B cell (primary cell): ENCODE measurements around the gene HCST. TPM values are rescaled to one million over a fixed set of nuclear protein-coding genes. Genes with fewer than 3 reads are reported as not detected.

Experiments used
- ATAC-seq: fragments of 200-7000 bp; cut with Tn5 transposase; one replicate; pipeline ENCODE4 v1.10.0; 2021; ENCODE audit warnings: low read depth, mild to moderate bottlenecking, moderate number of reproducible peaks, moderate library complexity
- CTCF ChIA-PET: fragments of 350-600 bp; sonication (Branson Sonifier 250); formaldehyde crosslinking; loops from one replicate; lab custom pipeline; 2021; ENCODE audit warnings: antibody characterized with exemption, inconsistent platforms; lab: Charles Lee
- POLR2A ChIA-PET: fragments of 350-600 bp; sonication (Branson Sonifier 250); formaldehyde crosslinking; loops from one replicate; lab custom pipeline; 2021; ENCODE audit warnings: antibody characterized with exemption; lab: Charles Lee
- DNase-seq: peaks from one replicate; pipeline ENCODE4 v3.0.0; 2013
- H2AFZ ChIP-seq: 2 replicates; pipeline ENCODE4 v1.6.1; 2012; ENCODE audit warnings: mild to moderate bottlenecking, low read depth, low read length; ENCODE audit not compliant: insufficient read depth, poor library complexity, severe bottlenecking
- H3K27ac ChIP-seq, 2 donors: 1 replicate in 1 of 2; 2 replicates in 1 of 2; pipeline ENCODE4 v1.5.1; 2012 to 2013; ENCODE audit warnings: low read length in 2 of 2, mild to moderate bottlenecking in 2 of 2, moderate library complexity in 1 of 2
- H3K27me3 ChIP-seq, 4 experiments: fragments of 200-600 bp in 1 of 4; sonication (generic) in 1 of 4; replicated peaks in 1 of 4; 1 replicate in 2 of 4; 2 replicates in 2 of 4; pipeline versions ENCODE4 v1.6.1 to v1.7.0; 2013 to 2016; ENCODE audit warnings: low read length in 3 of 4, mild to moderate bottlenecking in 2 of 4, mixed read lengths in 1 of 4, moderate library complexity in 1 of 4; ENCODE audit not compliant: insufficient read depth in 4 of 4, control insufficient read depth in 3 of 4; ENCODE audit errors: control extremely low read depth in 1 of 4
- H3K36me3 ChIP-seq, 2 experiments: replicated peaks in 1 of 2; 1 replicate in 1 of 2; 2 replicates in 1 of 2; pipeline versions ENCODE4 v1.6.1 to v1.7.1; 2013; ENCODE audit warnings: low read length in 1 of 2; ENCODE audit not compliant: insufficient read depth in 2 of 2, control insufficient read depth in 1 of 2; ENCODE audit errors: control extremely low read depth in 1 of 2, extremely low read depth in 1 of 2
- H3K4me1 ChIP-seq, 2 donors: fragments of 200-600 bp in 1 of 2; sonication (generic) in 1 of 2; 1 replicate in 1 of 2; 2 replicates in 1 of 2; pipeline versions ENCODE4 v1.5.1 to v1.6.1; 2013 to 2017; ENCODE audit warnings: low read length in 2 of 2; ENCODE audit not compliant: control insufficient read depth in 2 of 2, insufficient read depth in 2 of 2
- H3K4me2 ChIP-seq: replicated peaks from 2 replicates; pipeline ENCODE3; 2012; ENCODE audit warnings: mild to moderate bottlenecking, low read depth, low read length; ENCODE audit not compliant: poor library complexity, severe bottlenecking
- H3K4me3 ChIP-seq, 5 experiments: fragments of 200-600 bp in 1 of 5; sonication (generic) in 1 of 5; 1 replicate in 3 of 5; 2 replicates in 2 of 5; pipeline versions ENCODE4 v1.5.1 to v1.7.0; 2011 to 2016; ENCODE audit warnings: low read length in 4 of 5, mild to moderate bottlenecking in 4 of 5, low read depth in 2 of 5, control low read depth in 1 of 5, moderate library complexity in 1 of 5; ENCODE audit not compliant: insufficient read depth in 1 of 5; ENCODE audit errors: control extremely low read depth in 1 of 5, extremely low read depth in 1 of 5
- H3K79me2 ChIP-seq: fragments of 200-600 bp; sonication (generic); one replicate; pipeline ENCODE4 v1.6.0; 2016; ENCODE audit warnings: low read length; ENCODE audit not compliant: control insufficient read depth, insufficient read depth
- H3K9ac ChIP-seq: fragments of 200-600 bp; sonication (generic); 2 replicates; pipeline ENCODE4 v1.6.1; 2017; ENCODE audit warnings: mild to moderate bottlenecking, low read length, moderate library complexity
- H3K9me3 ChIP-seq, 3 donors: one replicate each; pipeline versions ENCODE4 v1.6.1 to v1.7.1; 2013; ENCODE audit warnings: low read length in 2 of 3; ENCODE audit not compliant: control insufficient read depth in 2 of 3, insufficient read depth in 1 of 3; ENCODE audit errors: control extremely low read depth in 1 of 3
- H4K20me1 ChIP-seq: 2 replicates; pipeline ENCODE4 v1.6.0; 2012; ENCODE audit warnings: mild to moderate bottlenecking, low read length; ENCODE audit not compliant: insufficient read depth, control insufficient read depth, poor library complexity, severe bottlenecking
- H3K27ac Mint-ChIP-seq: one replicate; pipeline ENCODE4 v1.8.0; 2021; ENCODE audit warnings: mixed read lengths
- H3K27me3 Mint-ChIP-seq: one replicate; pipeline ENCODE4 v1.8.0; 2021; ENCODE audit warnings: mixed read lengths
- H3K4me1 Mint-ChIP-seq: one replicate; pipeline ENCODE4 v1.8.0; 2021; ENCODE audit warnings: mixed read lengths
- H3K4me3 Mint-ChIP-seq: one replicate; pipeline ENCODE4 v1.8.0; 2021; ENCODE audit warnings: mixed read lengths
- H3K9me3 Mint-ChIP-seq: one replicate; pipeline ENCODE4 v1.8.0; 2022; ENCODE audit warnings: mixed read lengths; ENCODE audit not compliant: insufficient read depth
- EZH2 ChIP-seq: IDR thresholded peaks from 2 replicates; pipeline ENCODE4 v1.6.1; 2012; ENCODE audit warnings: borderline replicate concordance, low read depth, mild to moderate bottlenecking, moderate library complexity, low read length; ENCODE audit not compliant: insufficient read depth, poor library complexity, severe bottlenecking
- WGBS: methylation state at CpG from one replicate; pipeline ENCODE4 v1.1.5; 2013; ENCODE audit warnings: missing lambda C conversion rate; ENCODE audit not compliant: insufficient coverage; 5-methylcytosine and 5-hydroxymethylcytosine counted together
- intact Hi-C: fragments of 100-400 bp; cut with micrococcal nuclease; formaldehyde crosslinking; loops from one replicate; pipeline ENCODE4 v1.10.0; 2022
- polyA plus RNA-seq: library from polyadenylated mRNA; depleted of rRNA; stranded (reverse); fragments of >200 nt; gene quantifications from 2 replicates; pipeline ENCODE4 v1.2.3, GENCODE V29; 2012
- total RNA-seq, 2 donors: library from RNA; stranded (reverse); fragments of 120-200 nt in 1 of 2; gene quantifications; 1 replicate in 1 of 2; 2 replicates in 1 of 2; pipeline versions ENCODE4 v1.2.3 to v1.2.4, GENCODE V29; 2013 to 2022
- TF ChIP-seq, protein P1 (sequence below): fragments of 200-600 bp; IDR thresholded peaks from one replicate; pipeline ENCODE4 v1.8.0; 2022; ENCODE audit warnings: antibody characterized with exemption, mild to moderate bottlenecking

HCST gene
- total and polyA plus RNA-seq, 2 donors (not counting 1 experiment from before 2014, with no cell fraction given): 4.8 to 40.6 TPM

DNA sequence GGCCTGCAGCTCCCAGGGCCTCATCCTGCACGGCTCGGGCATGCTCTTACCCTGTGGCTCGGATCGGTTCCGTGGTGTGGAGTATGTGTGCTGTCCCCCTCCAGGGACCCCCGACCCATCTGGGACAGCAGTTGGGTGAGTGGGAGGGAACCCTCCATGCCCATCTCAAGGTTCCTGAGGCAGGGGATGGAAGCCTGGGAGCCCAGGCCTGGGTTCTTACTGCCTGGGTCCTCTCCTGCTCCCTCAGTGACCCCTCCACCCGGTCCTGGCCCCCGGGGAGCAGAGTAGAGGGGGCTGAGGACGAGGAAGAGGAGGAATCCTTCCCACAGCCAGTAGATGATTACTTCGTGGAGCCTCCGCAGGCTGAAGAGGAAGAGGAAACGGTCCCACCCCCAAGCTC, 30.7 kb upstream of the HCST start:
- H3K27me3 ChIP-seq: peaks cover 0 to 66% (median 31%) of the 10 kb centered on the region in 4 experiments
- H3K9ac ChIP-seq: no peak overlapping the region
- ChIA-PET CTCF (no interaction called here), POLR2A (no interaction called here)
- intact Hi-C loops: no loop called here
- no peaks in the 10 kb centered on the region for H3K36me3 ChIP-seq
- Mint-ChIP-seq H3K4me1 (peaks cover 18% of the 10 kb centered on the region), H3K27me3 (peaks cover 54% of the 10 kb centered on the region), H3K27ac (no peak overlapping the region), H3K4me3 (no peak overlapping the region), H3K9me3 (no peaks in the 10 kb centered on the region)
- no peak for TF ChIP-seq EZH2
- TF ChIP-seq, protein P1, sequence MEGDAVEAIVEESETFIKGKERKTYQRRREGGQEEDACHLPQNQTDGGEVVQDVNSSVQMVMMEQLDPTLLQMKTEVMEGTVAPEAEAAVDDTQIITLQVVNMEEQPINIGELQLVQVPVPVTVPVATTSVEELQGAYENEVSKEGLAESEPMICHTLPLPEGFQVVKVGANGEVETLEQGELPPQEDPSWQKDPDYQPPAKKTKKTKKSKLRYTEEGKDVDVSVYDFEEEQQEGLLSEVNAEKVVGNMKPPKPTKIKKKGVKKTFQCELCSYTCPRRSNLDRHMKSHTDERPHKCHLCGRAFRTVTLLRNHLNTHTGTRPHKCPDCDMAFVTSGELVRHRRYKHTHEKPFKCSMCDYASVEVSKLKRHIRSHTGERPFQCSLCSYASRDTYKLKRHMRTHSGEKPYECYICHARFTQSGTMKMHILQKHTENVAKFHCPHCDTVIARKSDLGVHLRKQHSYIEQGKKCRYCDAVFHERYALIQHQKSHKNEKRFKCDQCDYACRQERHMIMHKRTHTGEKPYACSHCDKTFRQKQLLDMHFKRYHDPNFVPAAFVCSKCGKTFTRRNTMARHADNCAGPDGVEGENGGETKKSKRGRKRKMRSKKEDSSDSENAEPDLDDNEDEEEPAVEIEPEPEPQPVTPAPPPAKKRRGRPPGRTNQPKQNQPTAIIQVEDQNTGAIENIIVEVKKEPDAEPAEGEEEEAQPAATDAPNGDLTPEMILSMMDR: no peak
- H3K9me3 ChIP-seq: peaks cover 0 to 28% (median 0%) of the 10 kb centered on the region in 3 donors
- H2AFZ ChIP-seq: no peak overlapping the region
- DNase-seq (no peak), ATAC-seq (no peak)
- H3K27ac ChIP-seq: no peak overlapping the region
- WGBS: 93% methylated on average over 4 of the region's 12 CpGs
- H3K4me2 ChIP-seq: no peak overlapping the region
- no peak overlapping the region for H3K4me3 ChIP-seq
- peaks cover 23 to 25% of the 10 kb centered on the region in 2 donors for H3K4me1 ChIP-seq
- no peaks in the 10 kb centered on the region for H3K79me2 ChIP-seq
- H4K20me1 ChIP-seq: peaks cover 3% of the 10 kb centered on the region

DNA sequence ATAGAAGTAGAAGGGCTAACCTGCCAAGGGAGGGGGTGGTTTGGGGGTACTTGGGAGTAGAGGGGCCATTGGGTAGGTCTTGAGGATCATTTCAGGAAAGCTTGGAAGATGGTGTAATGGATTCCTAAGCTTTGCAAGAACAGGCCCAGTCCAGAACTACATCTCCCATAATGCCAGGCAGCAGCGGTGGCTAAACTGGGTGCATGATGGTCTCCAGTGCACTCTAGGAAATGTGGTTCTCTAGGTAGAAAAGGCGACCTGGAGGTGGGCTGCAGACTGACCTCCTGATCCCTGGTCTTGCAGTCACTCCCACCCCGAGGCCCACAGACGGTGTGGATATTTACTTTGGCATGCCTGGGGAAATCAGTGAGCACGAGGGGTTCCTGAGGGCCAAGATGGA, 30.1 kb upstream of the HCST start:
- no peak for ATAC-seq
- POLR2A ChIA-PET: no interaction called here
- peaks cover 56% of the 10 kb centered on the region for H3K27me3 Mint-ChIP-seq
- no peak overlapping the region for H3K27ac Mint-ChIP-seq
- 85% methylated on average over 2 of the region's 5 CpGs for WGBS
- Histone ChIP-seq H3K27ac (no peak overlapping the region), H3K4me2 (no peak overlapping the region), H3K9me3 (peaks cover 0 to 28% (median 0%) of the 10 kb centered on the region in 3 donors), H4K20me1 (peaks cover 3% of the 10 kb centered on the region), H3K4me3 (no peak overlapping the region), H3K9ac (no peak overlapping the region), H3K4me1 (peaks cover 23 to 25% of the 10 kb centered on the region in 2 donors), H3K79me2 (no peaks in the 10 kb centered on the region), H2AFZ (no peak overlapping the region), H3K27me3 (peaks cover 0 to 63% (median 31%) of the 10 kb centered on the region in 4 experiments), H3K36me3 (no peaks in the 10 kb centered on the region)
- peaks cover 18% of the 10 kb centered on the region for H3K4me1 Mint-ChIP-seq
- intact Hi-C loops: no loop called here
- DNase-seq: no peak
- no peaks in the 10 kb centered on the region for H3K9me3 Mint-ChIP-seq
- no peak overlapping the region for H3K4me3 Mint-ChIP-seq
- CTCF ChIA-PET: no interaction called here
- TF ChIP-seq, protein P1: no peak
- no peak for TF ChIP-seq EZH2
